MCF 10A (cell line): Measurements from ENCODE around the gene PMF1. TPM values are rescaled to one million over a fixed set of nuclear protein-coding genes. Genes with fewer than 3 reads are reported as not detected.

ENCODE experiments used
- BruUV-seq: library from RNA; stranded (reverse); fragments of 400-500 nt; replicated peaks from 2 replicates; lab custom pipeline; 2021; lab: Mats Ljungman, UMichigan
- CTCF ChIA-PET: fragments of 300-600 bp; sonication (Branson Sonifier 250); formaldehyde crosslinking; extraction: SDS; loops from one replicate; lab custom pipeline; 2021; ENCODE audit warnings: antibody characterized with exemption, inconsistent platforms; lab: Yijun Ruan, JAX
- POLR2A ChIA-PET: fragments of 300-600, 350-650 bp; sonication (Branson Sonifier 250); formaldehyde crosslinking; extraction: SDS; loops from one replicate; lab custom pipeline; 2020; ENCODE audit warnings: antibody characterized with exemption, inconsistent platforms; lab: Yijun Ruan, JAX
- DNase-seq: peaks from one replicate; pipeline ENCODE4 v3.0.0-alpha.2; 2018; ENCODE audit not compliant: unreplicated experiment
- H3K27ac Mint-ChIP-seq: one replicate; pipeline ENCODE4 v1.8.0; 2022; ENCODE audit warnings: mild to moderate bottlenecking, low read depth, mixed read lengths; ENCODE audit not compliant: unreplicated experiment
- H3K27me3 Mint-ChIP-seq: one replicate; pipeline ENCODE4 v1.8.0; 2022; ENCODE audit warnings: mixed read lengths; ENCODE audit not compliant: insufficient read depth, unreplicated experiment
- H3K36me3 Mint-ChIP-seq: one replicate; pipeline ENCODE4 v1.8.0; 2022; ENCODE audit warnings: mild to moderate bottlenecking, moderate library complexity, mixed read lengths; ENCODE audit not compliant: insufficient read depth, unreplicated experiment
- H3K4me1 Mint-ChIP-seq: one replicate; pipeline ENCODE4 v1.8.0; 2022; ENCODE audit warnings: mixed read lengths; ENCODE audit not compliant: insufficient read depth, unreplicated experiment
- H3K4me3 Mint-ChIP-seq: one replicate; pipeline ENCODE4 v1.8.0; 2022; ENCODE audit warnings: mild to moderate bottlenecking, moderate library complexity, mixed read lengths; ENCODE audit not compliant: unreplicated experiment
- H3K9me3 Mint-ChIP-seq: one replicate; pipeline ENCODE4 v1.8.0; 2022; ENCODE audit warnings: mixed read lengths; ENCODE audit not compliant: unreplicated experiment
- CTCF ChIP-seq: fragments of 200-600 bp; IDR thresholded peaks from one replicate; pipeline ENCODE4 v1.8.0; 2022; ENCODE audit warnings: antibody characterized with exemption, mild to moderate bottlenecking; ENCODE audit not compliant: unreplicated experiment
- intact Hi-C: fragments of 100-400 bp; cut with micrococcal nuclease; formaldehyde crosslinking; loops from 2 replicates; pipeline ENCODE4 v1.14.1; 2022
- total RNA-seq: library from RNA; stranded (reverse); gene quantifications from 2 replicates; pipeline ENCODE4 v1.2.3, GENCODE V29; 2022

Gene PMF1
- total RNA-seq, 1 experiment from 2014 or later, result 77.7 TPM

- H3K4me3 Mint-ChIP-seq, result no peak overlapping the region
- H3K9me3 Mint-ChIP-seq, result no peaks in the 10 kb centered on the region
- intact Hi-C loops, result no loop called here
- no peak for TF ChIP-seq CTCF
- no peaks in the 10 kb centered on the region for H3K4me1 Mint-ChIP-seq
- BruUV-seq, result no TSS peak
- CTCF ChIA-PET, result interaction anchor here (0.6 to 1.6 kb wide), 4 partner anchors 22 to 112 kb away, joined by 3 to 5 read pairs (median 4); no protein-coding TSS in a partner anchor
- H3K36me3 Mint-ChIP-seq, result peaks cover 19% of the 10 kb centered on the region
- POLR2A ChIA-PET, result interaction anchor here (1.1 to 5.3 kb wide), 2 partner anchors 9 to 10 kb away, joined by 3 to 30 read pairs; partner anchors contain the start of genes PMF1 and SLC25A44
- DNase-seq, result no peak
- no peaks in the 10 kb centered on the region for H3K27me3 Mint-ChIP-seq
- H3K27ac Mint-ChIP-seq, result no peak overlapping the region
These were observed 9.5 kb upstream of the PMF1 start for GRCh38 chr1:156203331-156203730.

- no peak for DNase-seq
- Mint-ChIP-seq H3K4me3 (no peak overlapping the region), H3K36me3 (peaks cover 20% of the 10 kb centered on the region), H3K4me1 (no peaks in the 10 kb centered on the region), H3K9me3 (no peaks in the 10 kb centered on the region), H3K27ac (no peak overlapping the region), H3K27me3 (no peaks in the 10 kb centered on the region)
- no peak for TF ChIP-seq CTCF
- BruUV-seq, result no TSS peak
- POLR2A ChIA-PET, result interaction anchor here (0.6 to 5.3 kb wide), 4 partner anchors 7 to 225 kb away, joined by 3 to 30 read pairs (median 4); partner anchors contain the start of genes PMF1 and SLC25A44
- intact Hi-C loops, result no loop called here
- CTCF ChIA-PET, result interaction anchor here (0.6 to 1.1 kb wide), 3 partner anchors 108 to 954 kb away, joined by 3 to 4 read pairs (median 3); no protein-coding TSS in a partner anchor
These were observed 8.1 kb upstream of the PMF1 start for GRCh38 chr1:156204686-156205085.

GRCh38 chr1:156211243-156211642 is 1.6 kb upstream of the PMF1 start:
- peaks cover 14% of the 10 kb centered on the region for H3K4me1 Mint-ChIP-seq
- no peak overlapping the region for H3K4me3 Mint-ChIP-seq
- intact Hi-C loops, result loop anchor here (5.0 kb wide), 1 partner anchor 64 kb away; no protein-coding TSS in a partner anchor
- ChIA-PET CTCF (interaction anchor here (0.6 to 3.0 kb wide), 7 partner anchors 14 to 254 kb away, joined by 3 to 12 read pairs (median 6); partner anchors contain the start of gene SLC25A44), POLR2A (interaction anchor here (1.1 to 5.1 kb wide), 5 partner anchors 9 to 70 kb away, joined by 3 to 131 read pairs (median 40); partner anchors contain the start of genes SLC25A44 and SMG5)
- no peak overlapping the region for H3K27ac Mint-ChIP-seq
- no peaks in the 10 kb centered on the region for H3K27me3 Mint-ChIP-seq
- BruUV-seq, result no TSS peak
- H3K36me3 Mint-ChIP-seq, result peaks cover 33% of the 10 kb centered on the region
- no peaks in the 10 kb centered on the region for H3K9me3 Mint-ChIP-seq
- no peak for DNase-seq
- TF ChIP-seq CTCF, result no peak

- Mint-ChIP-seq H3K27ac (peak overlapping the region; percentile 96), H3K9me3 (no peaks in the 10 kb centered on the region), H3K4me1 (peaks cover 14% of the 10 kb centered on the region), H3K36me3 (peaks cover 32% of the 10 kb centered on the region), H3K27me3 (no peaks in the 10 kb centered on the region), H3K4me3 (peak overlapping the region; percentile 97)
- intact Hi-C loops, result loop anchor here (5.0 kb wide), 1 partner anchor 65 kb away; no protein-coding TSS in a partner anchor
- POLR2A ChIA-PET, result interaction anchor here (0.7 to 5.1 kb wide), 29 partner anchors 9 to 1131 kb away, joined by 3 to 131 read pairs (median 6); partner anchors contain the start of genes ARHGEF2, BGLAP, KHDC4 and SLC25A44
- BruUV-seq, result no TSS peak
- CTCF ChIA-PET, result interaction anchor here (0.6 to 4.5 kb wide), 7 partner anchors 13 to 121 kb away, joined by 3 to 57 read pairs (median 9); no protein-coding TSS in a partner anchor
- no peak for DNase-seq
- no peak for TF ChIP-seq CTCF
These were observed 677 bp upstream of the PMF1 start for GRCh38 chr1:156212130-156212529.
